Adrenal gland (tissue), 19 donors: ENCODE measurements around the gene NTPCR. TPM values are rescaled to one million over a fixed set of nuclear protein-coding genes. Genes with fewer than 3 reads are reported as not detected.

Experiments used
- DNase-seq, 7 donors: peaks; one replicate each; pipeline ENCODE4 v3.0.0-alpha.2; 2019 to 2020
- H3K27ac ChIP-seq, 5 donors: fragments of 200-600 bp; sonication (generic) in 4 of 5; 1 replicate in 3 of 5; 2 replicates in 2 of 5; pipeline versions ENCODE4 v1.5.1 to v1.8.0; 2016 to 2020; ENCODE audit warnings: mild to moderate bottlenecking in 1 of 5
- H3K27me3 ChIP-seq: fragments of 200-600 bp; 2 replicates; pipeline ENCODE4 v1.8.0; 2021
- H3K36me3 ChIP-seq, 2 donors: fragments of 200-600 bp; replicated peaks in 1 of 2; 1 replicate in 1 of 2; 2 replicates in 1 of 2; pipeline versions ENCODE4 v1.5.1 to v1.8.0; 2018 to 2022
- H3K4me1 ChIP-seq, 2 donors: fragments of 200-600 bp; replicated peaks in 1 of 2; 1 replicate in 1 of 2; 2 replicates in 1 of 2; pipeline versions ENCODE4 v1.5.1 to v1.8.0; 2018 to 2021
- H3K4me3 ChIP-seq, 4 donors: fragments of 200-600 bp; sonication (generic) in 3 of 4; one replicate each; pipeline ENCODE4 v1.5.1; 2016 to 2018
- H3K9me3 ChIP-seq, 3 donors: fragments of 200-600 bp; sonication (generic) in 1 of 3; replicated peaks in 1 of 3; 1 replicate in 2 of 3; 2 replicates in 1 of 3; pipeline versions ENCODE4 v1.5.1 to v1.8.0; 2016 to 2021
- CTCF ChIP-seq, 6 experiments: fragments of 450-650 bp in 4 of 6; fragments of 200-600 bp in 2 of 6; sonication (generic) in 1 of 6; IDR thresholded peaks; 1 replicate in 5 of 6; 2 replicates in 1 of 6; pipeline versions ENCODE4 v1.5.1 to v1.8.0; 2016 to 2021; ENCODE audit warnings: antibody characterized with exemption in 6 of 6, mild to moderate bottlenecking in 2 of 6, moderate library complexity in 1 of 6
- POLR2A ChIP-seq, 2 donors: fragments of 450-650 bp; IDR thresholded peaks; one replicate each; pipeline ENCODE4 v1.6.1; 2017; ENCODE audit warnings: antibody characterized with exemption in 2 of 2, mild to moderate bottlenecking in 2 of 2, moderate library complexity in 1 of 2
- WGBS, 4 donors: extraction: QIAGEN DNeasy Blood & Tissue Kit in 2 of 4; methylation state at CpG; one replicate each; pipeline versions ENCODE4 v1.1.5 to v1.1.7; 2013 to 2017; 5-methylcytosine and 5-hydroxymethylcytosine counted together
- intact Hi-C, 2 donors: fragments of 100-400 bp; cut with DNase I; formaldehyde crosslinking; loops; one replicate each; pipeline versions ENCODE4 v1.14.1 to v1.15.0; 2022 to 2023
- long read RNA-seq, 10 donors: library from polyadenylated mRNA in 3 of 10; unstranded in 2 of 10; stranded (forward) in 1 of 10; transcript quantifications; one replicate each; pipeline ENCODE4 v2.0.0 and lab custom pipeline, GENCODE V29; 2021 to 2026
- polyA plus RNA-seq, 3 donors: library from polyadenylated mRNA; stranded (reverse); fragments of 200-250 nt in 2 of 3; fragments of 350-450 nt in 1 of 3; fragmentation: Illumina TruSeq in 1 of 3; extraction: RNeasy Lipid Tissue Mini Kit (QIAGEN cat#74804) in 1 of 3; gene quantifications; one replicate each; pipeline ENCODE4 v1.2.3, GENCODE V29; 2013 to 2014
- total RNA-seq, 9 donors: library from RNA; depleted of rRNA in 4 of 9; stranded (reverse); fragments of >200 nt in 4 of 9; fragments of 120-200 nt in 1 of 9; fragmentation: NEBNext Ultra II Directional in 1 of 9; extraction: Animal tissue kit (Norgen Biotek cat#: 25700) in 1 of 9; gene quantifications; one replicate each; pipeline versions ENCODE4 v1.1.0 to v1.2.4, GENCODE V29; 2013 to 2023
- donor health status: healthy with polysubstance abuse.
- donor health status: Bipolar disorder and iron deficiency.
- donor health status: DM: yes; HTN: yes; CAD: no.
- donor health status: DM: no; HTN: no; CAD: no.
- donor health status: DM: no; HTN: no; CAD: no.
- donor health status: DM: yes; HTN: yes; CAD: no.

The NTPCR gene
- total RNA-seq: 10 to 100 TPM; 17.3 to 72.0 (median 57.4) TPM
- 10 to 100 TPM; 37.9 to 68.1 (median 57.0) TPM for polyA plus RNA-seq
- long read RNA-seq, donor 1, full-length matches to known transcripts: 24 of 24 reads
- long read RNA-seq, donor 1, partial matches to known transcripts: 0 of 24 reads
- long read RNA-seq, donor 1, other reads (novel, unspliced or antisense): 0 of 24 reads
- long read RNA-seq, donor 2, full-length matches to known transcripts: 21 of 21 reads
- long read RNA-seq, donor 2, partial matches to known transcripts: 0 of 21 reads
- long read RNA-seq, donor 2, other reads (novel, unspliced or antisense): 0 of 21 reads
- long read RNA-seq, donor 3, full-length matches to known transcripts: 27 of 27 reads
- long read RNA-seq, donor 3, partial matches to known transcripts: 0 of 27 reads
- long read RNA-seq, donor 3, other reads (novel, unspliced or antisense): 0 of 27 reads
- long read RNA-seq, donor 4, full-length matches to known transcripts: 46 of 49 reads
- long read RNA-seq, donor 4, partial matches to known transcripts: 2 of 49 reads
- long read RNA-seq, donor 4, other reads (novel, unspliced or antisense): 1 of 49 reads
- long read RNA-seq, donor 5, full-length matches to known transcripts: 73 of 78 reads
- long read RNA-seq, donor 5, partial matches to known transcripts: 0 of 78 reads
- long read RNA-seq, donor 5, other reads (novel, unspliced or antisense): 5 of 78 reads
- long read RNA-seq, donor 6, full-length matches to known transcripts: 44 of 50 reads
- long read RNA-seq, donor 6, partial matches to known transcripts: 0 of 50 reads
- long read RNA-seq, donor 6, other reads (novel, unspliced or antisense): 6 of 50 reads
- long read RNA-seq, donor 7, full-length matches to known transcripts: 15 of 15 reads
- long read RNA-seq, donor 7, partial matches to known transcripts: 0 of 15 reads
- long read RNA-seq, donor 7, other reads (novel, unspliced or antisense): 0 of 15 reads
- long read RNA-seq, donor 8, full-length matches to known transcripts: 38 of 38 reads
- long read RNA-seq, donor 8, partial matches to known transcripts: 0 of 38 reads
- long read RNA-seq, donor 8, other reads (novel, unspliced or antisense): 0 of 38 reads
- long read RNA-seq, donor 9, full-length matches to known transcripts: 24 of 24 reads
- long read RNA-seq, donor 9, partial matches to known transcripts: 0 of 24 reads
- long read RNA-seq, donor 9, other reads (novel, unspliced or antisense): 0 of 24 reads
- long read RNA-seq, donor 10, full-length matches to known transcripts: 14 of 14 reads
- long read RNA-seq, donor 10, partial matches to known transcripts: 0 of 14 reads
- long read RNA-seq, donor 10, other reads (novel, unspliced or antisense): 0 of 14 reads

- H3K4me1 ChIP-seq: peaks cover 9 to 15% of the 10 kb centered on the region in 2 donors
- 0 to 2% (median 1%) methylated on average over 17 to 56 of the region's 56 CpGs for WGBS, 4 donors
- no peaks in the 10 kb centered on the region for H3K27me3 ChIP-seq
- peak; percentile 90 to 96 (median 95) for DNase-seq
- H3K9me3 ChIP-seq: no peaks in the 10 kb centered on the region
- H3K4me3 ChIP-seq: peak within 1 kb of the TSS in 3 of 4 donors; percentile 74 to 93 (median 85)
- peak within 1 kb of the TSS; percentile 19 to 89 (median 67) for H3K27ac ChIP-seq
- peak in 3 of 6 experiments; percentile 10 to 39 (median 17) for TF ChIP-seq CTCF (IDR thresholded peaks at IDR 0.05)
- peak; percentile 24 to 69 for TF ChIP-seq POLR2A (IDR thresholded peaks at IDR 0.05)
- intact Hi-C loops: no loop called here
- H3K36me3 ChIP-seq: no peaks in the 10 kb centered on the region
These were observed at the start of gene NTPCR for GRCh38 chr1:232950197-232951176. Gene NTPCR, plus strand, starts transcription at chr1:232950611. Its CDS starts 100 bp downstream, at chr1:232950711.

GRCh38 chr1:232900818-232901217, 49.6 kb upstream of the NTPCR start:
- Histone ChIP-seq H3K36me3 (no peaks in the 10 kb centered on the region), H3K4me1 (no peaks in the 10 kb centered on the region), H3K4me3 (no peak overlapping the region), H3K27me3 (no peaks in the 10 kb centered on the region), H3K27ac (peak overlapping the region in 1 of 5 donors; percentile 70), H3K9me3 (no peaks in the 10 kb centered on the region)
- DNase-seq: peak in 6 of 7 donors; percentile 44 to 63 (median 58)
- TF ChIP-seq POLR2A (IDR thresholded peaks at IDR 0.05): no peak
- TF ChIP-seq CTCF (IDR thresholded peaks at IDR 0.05): no peak
- intact Hi-C loops: no loop called here
- WGBS, 4 donors: 40 to 79% (median 72%) methylated on average over 10 of the region's 10 CpGs

- H3K4me3 ChIP-seq: no peak overlapping the region
- no peaks in the 10 kb centered on the region for H3K27me3 ChIP-seq
- 45 to 61% (median 47%) methylated on average over 4 of the region's 4 CpGs for WGBS, 4 donors
- no peaks in the 10 kb centered on the region for H3K9me3 ChIP-seq
- intact Hi-C loops: no loop called here
- peak overlapping the region in 1 of 5 donors; percentile 70 for H3K27ac ChIP-seq
- H3K4me1 ChIP-seq: no peaks in the 10 kb centered on the region
- TF ChIP-seq CTCF (IDR thresholded peaks at IDR 0.05) (no peak), POLR2A (IDR thresholded peaks at IDR 0.05) (no peak)
- DNase-seq: no peak
- no peaks in the 10 kb centered on the region for H3K36me3 ChIP-seq
These were observed 49.2 kb upstream of the NTPCR start for GRCh38 chr1:232901255-232901654.
